C1 segment of cervical spinal cord (tissue), 14 donors: ENCODE measurements around the gene TTYH1.
"Not testable (repeated sequence)": the region's sequence is repeated elsewhere in the genome, so short reads cannot be mapped to it uniquely, and the experiment has no call there.

Experiments
- DNase-seq, 14 donors: peaks; one replicate each; lab custom pipeline; 2025; lab: John Stamatoyannopoulos, UW

The TTYH1 gene

GRCh38 chr19:54459282-54460229, 44.3 kb downstream of the TTYH1 start:
- peak in 1 of 14 donors; percentile 22 for DNase-seq

DNA sequence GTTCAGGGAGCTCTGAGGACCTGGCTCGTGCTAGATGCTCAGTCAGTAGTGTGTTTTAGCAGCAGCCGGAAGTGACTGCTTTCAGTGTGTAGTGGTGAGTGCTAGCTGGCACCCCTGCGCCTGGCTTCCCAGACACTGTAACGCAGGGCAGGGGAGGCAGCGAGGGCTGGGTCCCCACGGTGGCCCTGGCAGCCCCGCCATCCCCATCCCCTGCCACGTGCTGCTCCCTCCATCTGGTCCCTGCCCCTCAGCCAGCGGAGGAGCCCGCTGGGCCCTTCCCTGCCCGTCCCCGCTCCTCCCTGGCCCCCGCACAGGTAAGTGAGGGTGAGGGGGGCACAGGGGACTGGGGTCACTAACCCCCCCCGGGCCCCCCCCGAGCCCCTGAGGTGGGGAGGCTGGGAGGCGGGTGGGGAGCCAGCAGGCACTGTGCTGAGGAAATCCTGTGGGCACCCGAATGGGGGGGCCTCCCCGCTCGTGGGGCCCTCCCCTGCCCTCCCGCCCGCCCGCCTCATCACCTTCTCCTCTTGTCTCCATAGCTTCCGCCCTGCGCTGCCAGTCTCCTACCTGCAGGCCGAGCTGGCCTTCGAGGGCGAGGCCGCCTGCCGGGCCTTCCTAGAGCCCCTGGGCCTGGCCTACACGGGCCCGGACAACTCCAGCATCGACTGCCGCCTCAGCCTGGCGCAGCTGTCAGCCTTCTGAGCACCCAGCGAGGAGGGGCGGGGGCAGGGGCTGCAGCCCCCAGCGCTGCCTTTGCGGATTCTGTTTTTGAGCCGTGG, 45.2 kb downstream of the TTYH1 start:
- no peak for DNase-seq

- DNase-seq, result no peak
Measured at GRCh38 chr19:54461210-54461609, 45.9 kb downstream of the TTYH1 start.

DNA sequence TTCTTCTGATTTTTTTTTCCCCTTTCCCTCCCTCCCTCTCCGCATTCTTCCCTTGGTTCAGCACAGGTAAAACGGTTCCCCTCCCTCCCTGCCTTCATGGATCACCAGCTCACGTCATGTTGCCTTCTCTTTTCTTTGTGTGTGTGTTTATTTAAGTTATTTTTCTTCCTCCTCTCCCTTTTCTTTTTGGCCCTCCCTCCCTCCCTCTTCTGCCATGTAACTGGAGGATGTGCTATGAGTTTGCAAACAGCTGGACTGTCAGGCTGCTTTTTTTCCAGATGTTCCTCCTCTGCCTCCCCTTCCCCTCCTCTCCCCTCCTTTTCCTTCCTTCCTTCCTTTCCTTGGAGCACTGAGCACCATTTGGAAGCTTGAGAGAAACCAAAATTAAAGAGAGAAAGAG, 46.3 kb downstream of the TTYH1 start:
- no peak for DNase-seq

DNA sequence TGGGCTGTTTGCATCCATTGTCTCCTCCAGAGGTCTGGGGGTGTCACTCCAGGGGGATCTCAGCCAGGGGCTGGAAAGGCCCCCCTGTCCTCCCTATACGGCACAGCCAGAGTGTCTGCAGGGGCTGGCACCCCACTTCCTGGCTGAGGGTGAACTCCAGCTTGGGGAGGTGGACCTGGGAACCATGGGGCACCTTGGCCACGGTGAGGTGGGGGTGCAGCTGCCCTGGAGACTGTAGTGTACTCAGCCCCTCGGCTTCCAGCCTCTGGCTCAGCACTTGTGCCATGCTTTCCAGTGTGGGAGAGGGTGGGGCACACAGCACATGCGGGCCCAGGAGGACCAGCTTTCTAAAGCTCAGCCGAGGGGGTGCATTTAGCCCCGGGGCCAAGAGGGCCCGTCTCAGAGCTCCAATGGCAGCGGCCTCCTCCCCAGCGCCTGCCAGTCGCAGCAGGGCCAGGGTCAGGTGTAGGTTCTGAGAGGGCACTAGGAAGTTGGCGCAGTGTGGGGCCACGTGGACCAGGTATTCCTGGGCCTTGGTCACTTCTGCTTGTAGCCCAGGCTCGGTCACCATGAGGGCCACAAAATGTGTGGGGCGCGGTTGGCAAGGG, 46.9 kb downstream of the TTYH1 start:
- no peak for DNase-seq

DNA sequence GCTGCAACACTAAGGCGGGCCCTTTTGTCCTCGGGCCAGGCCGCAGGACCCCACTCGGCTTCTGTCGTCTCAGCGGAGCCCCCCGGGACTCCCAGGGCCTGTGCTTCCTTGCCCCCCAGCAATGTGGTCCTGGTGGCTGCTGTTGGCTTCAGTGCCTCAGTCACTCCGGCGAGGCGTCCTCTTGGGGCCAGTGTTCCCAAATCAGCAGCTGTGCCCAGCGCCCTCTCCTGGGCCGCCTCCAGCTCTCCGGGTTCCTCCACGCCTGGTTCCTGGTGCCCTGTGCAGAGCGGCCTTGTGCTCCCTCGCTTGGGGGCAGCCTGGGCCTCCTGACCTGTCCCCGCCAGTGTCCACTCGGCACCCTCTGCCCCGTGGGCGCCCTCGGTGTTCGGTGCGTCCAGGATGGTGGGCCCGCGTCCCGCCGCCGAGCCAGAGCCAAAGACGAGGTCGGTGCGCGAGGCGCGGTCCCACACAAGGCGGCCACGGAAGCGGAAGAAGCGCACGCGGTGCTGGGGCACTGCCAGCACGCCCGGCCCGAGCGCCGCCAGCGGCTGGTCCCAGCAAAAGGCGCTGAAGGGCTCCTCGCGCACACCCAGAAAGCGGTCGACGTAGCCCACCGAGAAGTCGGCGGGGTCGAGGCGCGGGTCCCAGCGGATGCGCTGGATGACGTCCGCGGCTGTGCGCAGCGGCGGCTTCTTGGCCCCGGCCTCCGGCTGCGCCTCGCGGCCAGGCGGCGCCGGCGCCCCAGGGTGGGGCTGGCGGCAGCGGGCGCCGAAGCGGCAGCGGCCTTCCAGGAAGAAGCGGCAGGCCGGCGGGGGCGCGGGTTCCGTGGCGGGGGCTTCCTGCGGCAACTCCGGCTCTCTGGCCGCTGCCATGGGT, 47.6 kb downstream of the TTYH1 start:
- peak in 10 of 14 donors; percentile 6 to 79 (median 47) for DNase-seq

DNA sequence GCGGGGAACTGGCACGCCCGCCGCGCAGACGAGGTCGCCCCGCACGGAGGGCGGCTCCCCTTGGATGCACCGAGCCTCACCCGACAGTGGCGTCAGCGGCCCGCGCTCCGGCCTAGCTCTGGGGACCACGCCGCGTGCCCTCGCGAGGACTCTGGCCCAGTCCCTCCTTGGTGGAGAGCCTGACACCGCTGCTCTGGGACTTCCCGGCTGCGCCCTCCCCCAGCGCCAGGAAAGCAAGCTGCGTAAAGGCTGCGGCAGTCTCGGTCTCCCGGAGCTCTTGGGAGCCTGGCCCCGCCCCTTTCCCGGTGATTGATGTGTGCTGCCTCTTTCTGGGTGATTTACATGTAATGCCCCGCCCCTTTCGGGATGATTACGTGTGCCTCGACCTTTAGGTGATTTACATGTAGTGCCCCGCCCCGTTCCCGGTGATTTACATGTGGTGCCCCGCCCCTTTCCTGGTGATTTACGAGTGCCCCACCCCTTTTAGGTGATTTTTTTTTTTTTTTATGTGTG, 48.3 kb downstream of the TTYH1 start, which contains the start of gene LENG9:
Gene LENG9, minus strand, starts transcription at position 248 of the 513 bp plus-strand sequence. CDS start 252 bp downstream, outside the sequence.
- DNase-seq, result peak; percentile 11 to 95 (median 80)

GRCh38 chr19:54464044-54464629, 48.9 kb downstream of the TTYH1 start:
- peak in 11 of 14 donors; percentile 48 to 90 (median 78) for DNase-seq

GRCh38 chr19:54464630-54465425, 49.6 kb downstream of the TTYH1 start:
- DNase-seq, result peak in 13 of 14 donors; percentile 15 to 86 (median 68)

- DNase-seq, result no peak
Measured at GRCh38 chr19:54465426-54466109, 50.3 kb downstream of the TTYH1 start.

GRCh38 chr19:54466110-54466480, 50.8 kb downstream of the TTYH1 start:
- DNase-seq, result not testable (repeated sequence)

- DNase-seq, result no peak
Measured at GRCh38 chr19:54469496-54469934, 54.3 kb downstream of the TTYH1 start.

DNA sequence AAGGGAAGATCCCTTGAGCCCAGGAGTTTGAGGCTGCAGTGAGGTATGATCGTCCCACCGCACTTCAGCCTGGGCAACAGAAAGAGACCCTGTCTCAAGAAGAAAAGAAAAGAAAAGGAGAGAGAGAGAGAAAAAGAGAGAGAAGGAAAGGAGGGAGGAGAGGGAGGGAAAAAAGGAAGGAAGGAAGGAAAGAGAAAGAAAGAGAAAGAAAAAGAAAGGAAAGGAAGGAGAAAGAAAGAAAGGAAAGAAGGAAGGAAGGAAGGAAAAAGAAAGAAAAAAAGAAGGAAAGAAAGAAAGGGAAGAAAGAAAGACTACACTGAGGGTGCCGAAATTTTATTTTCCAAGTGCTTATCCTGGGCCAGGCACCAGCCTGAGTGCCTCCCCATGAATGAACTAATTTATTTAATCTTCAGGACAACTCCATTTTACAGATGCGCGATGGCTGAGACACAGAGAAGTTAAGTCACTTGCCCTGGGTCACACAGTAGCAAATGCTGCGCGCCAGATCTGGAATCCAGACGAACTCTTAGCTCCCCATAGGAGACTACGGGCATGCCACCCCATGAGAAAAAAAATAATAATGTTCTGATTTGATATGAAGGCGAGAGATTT, 55.1 kb downstream of the TTYH1 start:
- DNase-seq, result no peak

DNA sequence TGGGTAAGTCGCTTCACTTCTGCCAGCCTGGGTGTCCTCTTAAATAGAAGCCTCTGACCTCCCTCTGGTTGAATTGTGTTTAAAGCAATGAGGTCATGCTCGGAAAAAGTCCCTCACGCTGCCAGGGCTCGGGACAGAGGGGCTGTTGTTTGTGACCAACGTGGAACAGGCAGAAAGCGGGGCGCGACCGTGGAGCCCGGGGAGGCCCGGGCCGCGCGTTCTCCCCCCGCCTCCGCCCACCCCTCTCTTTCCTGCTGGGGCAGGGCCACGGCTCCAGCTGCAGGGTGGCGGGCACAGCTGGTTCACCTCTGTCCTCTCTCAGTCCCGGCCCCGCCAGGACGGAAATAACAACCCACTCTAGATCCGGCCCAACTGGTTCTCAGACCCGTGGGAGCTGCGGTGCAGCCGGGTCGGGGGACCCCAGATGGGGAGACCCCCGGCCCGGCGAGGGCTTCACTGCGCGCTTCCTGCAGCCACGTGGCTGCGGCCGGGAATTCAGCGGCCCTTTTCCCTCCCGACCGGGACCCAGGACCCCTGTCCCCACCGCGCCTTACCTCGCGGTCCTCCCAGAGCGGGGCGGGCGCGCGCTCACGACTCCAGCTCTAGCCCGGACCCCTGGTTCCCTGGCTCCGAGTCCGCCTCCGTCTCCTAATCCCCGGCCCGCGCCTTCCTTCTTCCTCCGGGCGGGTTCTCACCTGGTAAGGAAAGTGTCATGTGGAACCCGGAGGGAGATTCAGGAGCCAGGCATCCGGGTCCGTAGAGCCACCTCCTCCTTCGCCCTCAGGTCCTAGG, 55.9 kb downstream of the TTYH1 start:
- DNase-seq, result peak in 6 of 14 donors; percentile 17 to 43 (median 26)

- DNase-seq, result peak in 1 of 14 donors; percentile 8
Measured at GRCh38 chr19:54473071-54473891, 58.0 kb downstream of the TTYH1 start, which contains the start of gene CDC42EP5. Gene CDC42EP5, minus strand, starts transcription at chr19:54473296. Its CDS starts 7,749 bp downstream, at chr19:54465547.

- no peak for DNase-seq
Measured at GRCh38 chr19:54473892-54474372, 58.7 kb downstream of the TTYH1 start.
